Upper lobe of right lung (tissue), 1 donor: ENCODE data around the gene SLC41A1. TPM values are rescaled to one million over a fixed set of nuclear protein-coding genes. Genes with fewer than 3 reads are reported as not detected.
A peak's percentile ranks its signal among the peaks of the same experiment; 100 is the strongest.

Experiments
- ATAC-seq: fragments of 200-7000 bp; cut with Tn5 transposase; one replicate; pipeline ENCODE4 v1.9.1; 2020; ENCODE audit warnings: mild to moderate bottlenecking, moderate library complexity
- DNase-seq: peaks from one replicate; pipeline ENCODE4 v3.0.0-alpha.2; 2020
- H3K27ac ChIP-seq: fragments of 200-600 bp; one replicate; pipeline ENCODE4 v1.8.0; 2022
- H3K27me3 ChIP-seq: fragments of 200-600 bp; one replicate; pipeline ENCODE4 v1.8.0; 2022; ENCODE audit warnings: mild to moderate bottlenecking
- H3K36me3 ChIP-seq: fragments of 200-600 bp; one replicate; pipeline ENCODE4 v1.8.0; 2022
- H3K4me1 ChIP-seq: fragments of 200-600 bp; one replicate; pipeline ENCODE4 v1.8.0; 2022
- H3K4me3 ChIP-seq: fragments of 200-600 bp; one replicate; pipeline ENCODE4 v1.8.0; 2022; ENCODE audit warnings: mild to moderate bottlenecking
- H3K9me3 ChIP-seq: fragments of 200-600 bp; one replicate; pipeline ENCODE4 v1.8.0; 2022
- CTCF ChIP-seq: fragments of 200-600 bp; IDR thresholded peaks from one replicate; pipeline ENCODE4 v1.8.0; 2022; ENCODE audit warnings: antibody characterized with exemption
- intact Hi-C: fragments of 100-400 bp; cut with DNase I; formaldehyde crosslinking; loops from one replicate; pipeline ENCODE4 v1.11.0; 2022
- total RNA-seq: library from RNA; stranded (reverse); fragmentation: NEBNext Ultra II Directional; extraction: Animal tissue kit (Norgen Biotek cat#: 25700); gene quantifications from one replicate; pipeline ENCODE4 v1.2.1, GENCODE V29; 2021
- donor health status: DM: no; HTN: yes; CAD: no; lungs with severe emphysema.

Gene SLC41A1
- total RNA-seq, 1 donor from 2014 or later: 35.8 TPM

DNA sequence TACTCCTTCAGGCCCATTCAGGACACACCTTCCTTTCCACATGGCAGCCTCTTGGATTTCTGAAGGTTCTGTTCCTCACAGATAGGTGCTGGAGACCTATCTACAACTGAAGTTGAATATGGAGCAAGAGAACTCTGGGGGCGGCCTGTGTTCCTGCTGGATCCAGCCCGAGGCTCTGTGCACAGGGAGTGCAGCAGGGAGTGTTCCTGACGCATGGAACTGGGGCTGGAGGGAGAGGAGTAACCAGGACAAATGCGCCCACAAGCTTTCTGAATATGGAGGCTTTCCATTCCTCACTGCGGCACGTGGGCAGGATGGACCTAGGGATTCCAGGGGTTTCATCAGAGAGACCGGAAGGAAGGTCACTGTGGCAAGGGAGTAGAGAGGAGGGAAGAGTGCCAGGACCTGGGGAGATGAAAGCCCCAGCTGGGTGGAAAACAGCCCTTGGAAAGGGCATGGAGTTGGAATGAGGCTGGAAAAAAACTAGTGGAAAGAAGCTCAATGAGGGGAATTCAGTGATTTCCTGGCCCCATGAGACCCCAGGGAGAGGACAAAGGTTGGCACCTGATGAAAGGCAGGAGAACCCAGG lies 24.5 kb upstream of the SLC41A1 start:
- Histone ChIP-seq H3K36me3 (no peaks in the 10 kb centered on the region), H3K4me3 (no peak overlapping the region), H3K9me3 (no peaks in the 10 kb centered on the region), H3K27me3 (no peaks in the 10 kb centered on the region), H3K27ac (no peak overlapping the region), H3K4me1 (no peaks in the 10 kb centered on the region)
- DNase-seq (no peak), ATAC-seq (no peak)
- intact Hi-C loops: no loop called here
- no peak for TF ChIP-seq CTCF

GRCh38 chr1:205834751-205835150 lies 21.8 kb upstream of the SLC41A1 start:
- TF ChIP-seq CTCF: no peak
- H3K27me3 ChIP-seq: no peaks in the 10 kb centered on the region
- DNase-seq: no peak
- no peaks in the 10 kb centered on the region for H3K36me3 ChIP-seq
- intact Hi-C loops: no loop called here
- H3K4me1 ChIP-seq: no peaks in the 10 kb centered on the region
- no peaks in the 10 kb centered on the region for H3K9me3 ChIP-seq
- no peak overlapping the region for H3K27ac ChIP-seq
- ATAC-seq: no peak
- no peak overlapping the region for H3K4me3 ChIP-seq

DNA sequence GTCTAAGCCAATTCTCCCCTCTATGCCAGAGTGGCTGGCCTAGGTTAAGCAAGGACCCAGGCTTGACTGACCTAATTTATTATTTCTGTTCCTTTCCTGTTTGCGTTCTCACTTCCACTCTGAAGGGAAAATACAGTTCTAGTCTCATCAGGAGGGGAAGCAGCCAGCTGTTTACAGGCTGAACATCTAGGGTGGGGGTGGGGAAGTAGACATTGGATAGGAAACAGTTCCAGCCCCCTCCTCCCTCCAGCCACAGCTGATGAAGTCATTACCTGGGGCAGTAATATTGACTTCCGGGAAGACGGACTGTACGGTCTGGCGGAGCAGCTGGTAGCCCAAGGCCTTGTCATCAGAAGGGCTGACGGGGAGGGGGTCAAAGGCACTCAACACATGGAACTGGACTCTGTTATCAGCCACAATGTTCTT lies 19.3 kb upstream of the SLC41A1 start:
- peak; percentile 65 for ATAC-seq
- no peaks in the 10 kb centered on the region for H3K4me1 ChIP-seq
- no peak overlapping the region for H3K27ac ChIP-seq
- DNase-seq: no peak
- H3K27me3 ChIP-seq: no peaks in the 10 kb centered on the region
- intact Hi-C loops: no loop called here
- no peaks in the 10 kb centered on the region for H3K36me3 ChIP-seq
- no peak for TF ChIP-seq CTCF
- H3K4me3 ChIP-seq: no peak overlapping the region
- H3K9me3 ChIP-seq: no peaks in the 10 kb centered on the region

DNA sequence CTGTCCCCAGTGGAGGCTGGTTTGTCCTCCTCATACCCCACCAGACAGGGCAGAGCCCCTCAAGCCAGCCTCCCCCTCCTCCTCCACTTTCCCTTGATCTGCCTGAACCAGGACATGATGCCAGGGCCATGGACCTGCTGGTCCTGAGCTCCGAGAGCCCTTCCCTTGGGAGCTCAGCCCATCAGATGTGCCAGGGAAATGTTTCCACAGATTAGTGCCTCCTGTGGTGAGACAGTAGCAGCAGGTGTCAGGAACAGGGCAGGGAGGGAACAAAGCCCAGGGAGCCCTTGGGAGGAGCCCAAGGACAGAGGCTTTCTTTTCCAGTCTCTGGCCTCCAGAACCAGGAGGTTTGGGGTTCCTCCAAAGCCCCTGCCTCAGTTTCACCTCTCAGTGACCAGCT lies 14.6 kb upstream of the SLC41A1 start:
- Histone ChIP-seq H3K27me3 (no peaks in the 10 kb centered on the region), H3K4me3 (no peak overlapping the region), H3K9me3 (no peaks in the 10 kb centered on the region), H3K4me1 (no peaks in the 10 kb centered on the region), H3K36me3 (no peaks in the 10 kb centered on the region), H3K27ac (no peak overlapping the region)
- intact Hi-C loops: no loop called here
- no peak for DNase-seq
- no peak for TF ChIP-seq CTCF
- ATAC-seq: no peak

DNA sequence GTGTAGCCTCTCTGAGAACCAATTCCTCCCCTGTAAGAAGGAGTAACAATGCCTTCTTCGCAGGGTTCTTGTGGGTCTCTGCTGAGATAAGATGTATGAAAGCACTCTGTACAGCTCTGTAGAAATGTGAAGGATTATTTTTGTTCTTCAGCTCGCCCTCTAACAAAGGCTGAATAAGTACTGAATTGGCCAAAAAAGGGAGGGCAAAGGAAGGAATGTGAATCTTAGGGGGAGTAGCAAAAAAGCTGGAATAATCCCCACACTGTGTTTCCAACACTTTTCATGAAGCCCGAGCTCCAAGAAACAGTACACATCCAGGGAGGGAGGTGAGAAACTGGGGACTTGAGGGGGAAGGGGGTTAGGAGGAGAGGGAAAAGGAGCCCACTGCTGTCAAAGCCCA lies 14.0 kb upstream of the SLC41A1 start:
- intact Hi-C loops: no loop called here
- ATAC-seq: no peak
- no peak for DNase-seq
- no peaks in the 10 kb centered on the region for H3K27me3 ChIP-seq
- H3K9me3 ChIP-seq: no peaks in the 10 kb centered on the region
- H3K36me3 ChIP-seq: no peaks in the 10 kb centered on the region
- H3K27ac ChIP-seq: no peak overlapping the region
- no peak overlapping the region for H3K4me3 ChIP-seq
- no peak for TF ChIP-seq CTCF
- H3K4me1 ChIP-seq: no peaks in the 10 kb centered on the region
